GM12878 (cell line): ENCODE results near the gene BCO1. TPM values are rescaled to one million over a fixed set of nuclear protein-coding genes. Genes with fewer than 3 reads are reported as not detected.

Experiments
- ATAC-seq: fragments of 200-7000 bp; cut with Tn5 transposase; 3 replicates; pipeline ENCODE4 v1.9.1; 2020; ENCODE audit warnings: mild to moderate bottlenecking, moderate library complexity
- BruUV-seq: library from RNA; stranded (reverse); fragments of 400-500 nt; replicated peaks from 2 replicates; lab custom pipeline; 2021; lab: Mats Ljungman, UMichigan
- CTCF ChIA-PET: fragments of 300-600 bp; sonication (Branson Sonifier 250); formaldehyde crosslinking; extraction: SDS; loops from one replicate; lab custom pipeline; 2021; ENCODE audit warnings: inconsistent platforms; lab: Yijun Ruan, JAX
- POLR2A ChIA-PET: fragments of 350-600 bp; formaldehyde crosslinking; extraction: SDS; loops from one replicate; lab custom pipeline; 2021; ENCODE audit warnings: inconsistent platforms; lab: Charles Lee
- RAD21 ChIA-PET: fragments of 300-600 bp; sonication (Branson Sonifier 250); formaldehyde crosslinking; loops from one replicate; lab custom pipeline; 2023; ENCODE audit warnings: antibody characterized with exemption; ENCODE audit not compliant: unreplicated experiment; lab: Charles Lee
- SMC1A ChIA-PET: fragments of 300-600 bp; sonication (Branson Sonifier 250); formaldehyde crosslinking; loops from one replicate; lab custom pipeline; 2023; ENCODE audit not compliant: unreplicated experiment, uncharacterized antibody; lab: Charles Lee
- DNase-seq: peaks from one replicate; pipeline ENCODE4 v3.0.0-alpha.2; 2011; ENCODE audit warnings: low read depth, low spot score
- FAIRE-seq: peaks from 3 replicates; lab custom pipeline; 2011; peaks lifted over from hg19 to GRCh38; lab: Jason Lieb, UNC
- H2AFZ ChIP-seq: 2 replicates; pipeline ENCODE4 v1.6.0; 2011; ENCODE audit warnings: low read depth, low read length, control low read depth; ENCODE audit not compliant: control insufficient read depth
- H3K27ac ChIP-seq: 2 replicates; pipeline ENCODE4 v1.5.1; 2011; ENCODE audit warnings: control low read depth; ENCODE audit not compliant: control insufficient read depth, insufficient read depth
- H3K27me3 ChIP-seq, 2 experiments: replicated peaks in 1 of 2; 2 replicates each; pipeline versions ENCODE4 v1.6.0 to v1.6.1; 2011; ENCODE audit warnings: low read length in 1 of 2; ENCODE audit not compliant: control insufficient read depth in 2 of 2, insufficient read depth in 2 of 2
- H3K36me3 ChIP-seq, 2 experiments: 2 replicates each; pipeline ENCODE4 v1.5.1; 2011; ENCODE audit warnings: low read length in 1 of 2; ENCODE audit not compliant: control insufficient read depth in 2 of 2, insufficient read depth in 2 of 2
- H3K4me1 ChIP-seq: 2 replicates; pipeline ENCODE4 v1.6.1; 2011; ENCODE audit warnings: mild to moderate bottlenecking, low read length, moderate library complexity, mixed read lengths; ENCODE audit not compliant: control insufficient read depth, insufficient read depth
- H3K4me2 ChIP-seq: 2 replicates; pipeline ENCODE4 v1.6.0; 2011; ENCODE audit warnings: control low read depth; ENCODE audit not compliant: control insufficient read depth, insufficient read depth
- H3K4me3 ChIP-seq: fragments of 200-600 bp; sonication (generic); 2 replicates; pipeline ENCODE4 v1.5.1; 2016
- H3K79me2 ChIP-seq: 2 replicates; pipeline ENCODE4 v1.6.0; 2011; ENCODE audit warnings: low read length; ENCODE audit not compliant: control insufficient read depth, insufficient read depth
- H3K9ac ChIP-seq: 2 replicates; pipeline ENCODE4 v1.8.0; 2011; ENCODE audit warnings: low read length, control low read depth, mixed read lengths; ENCODE audit not compliant: control insufficient read depth, insufficient read depth
- H3K9me3 ChIP-seq: replicated peaks from 3 replicates; pipeline ENCODE4 v1.5.1; 2011; ENCODE audit warnings: mild to moderate bottlenecking, low read length; ENCODE audit not compliant: control insufficient read depth, insufficient read depth
- H4K20me1 ChIP-seq: 2 replicates; pipeline ENCODE4 v1.6.0; 2011; ENCODE audit not compliant: control insufficient read depth, insufficient read depth
- BACH1 ChIP-seq: fragments of 450-650 bp; IDR thresholded peaks from 2 replicates; pipeline ENCODE4 v1.6.1; 2017; ENCODE audit warnings: mild to moderate bottlenecking, borderline replicate concordance
- CBX5 ChIP-seq: sonication (generic); IDR thresholded peaks from 2 replicates; pipeline ENCODE4 v1.6.1; 2016; ENCODE audit warnings: low read depth, moderate library complexity, mild to moderate bottlenecking, inconsistent platforms
- ESRRA ChIP-seq: IDR thresholded peaks from 2 replicates; pipeline ENCODE4 v1.6.1; 2012; ENCODE audit warnings: mild to moderate bottlenecking, low read length, improper control_type of control experiment
- RAD51 ChIP-seq: fragments of 450-650 bp; IDR thresholded peaks from 2 replicates; pipeline ENCODE4 v1.6.1; 2016; ENCODE audit warnings: moderate library complexity, mild to moderate bottlenecking, inconsistent platforms
- RB1 ChIP-seq: fragments of 450-650 bp; formaldehyde crosslinking; IDR thresholded peaks from 2 replicates; pipeline ENCODE4 v1.6.1; 2017; ENCODE audit warnings: mild to moderate bottlenecking, borderline replicate concordance
- RBBP5 ChIP-seq: fragments of 200-600 bp; sonication (generic); conservative IDR thresholded peaks from 2 replicates; pipeline ENCODE4 v1.6.1; 2016
- SMAD1 ChIP-seq: fragments of 450-650 bp; IDR thresholded peaks from 2 replicates; pipeline ENCODE4 v1.6.1; 2018; ENCODE audit warnings: mild to moderate bottlenecking, low read depth; ENCODE audit not compliant: partially characterized antibody
- STAT1 ChIP-seq: fragments of 450-650 bp; conservative IDR thresholded peaks from 2 replicates; pipeline ENCODE4 v1.6.1; 2014; ENCODE audit warnings: antibody characterized with exemption, mild to moderate bottlenecking
- TBL1XR1 ChIP-seq: IDR thresholded peaks from 2 replicates; pipeline ENCODE4 v1.6.1; 2012; ENCODE audit warnings: low read depth, low read length, improper control_type of control experiment
- TCF7 ChIP-seq: IDR thresholded peaks from 2 replicates; pipeline ENCODE4 v1.6.1; 2014; ENCODE audit warnings: antibody characterized with exemption, borderline replicate concordance
- WGBS: methylation state at CpG from one replicate; pipeline ENCODE4 v1.1.6; 2016; ENCODE audit warnings: low lambda C conversion rate; ENCODE audit not compliant: insufficient replicate concordance, insufficient coverage; ENCODE audit errors: missing lambda C conversion rate; 5-methylcytosine and 5-hydroxymethylcytosine counted together
- in situ Hi-C: fragments of 300-500 bp; cut with MboI; formaldehyde crosslinking; loops from 9 replicates; pipeline ENCODE4 v1.14.3; 2018; ENCODE audit warnings: mixed read lengths
- intact Hi-C: fragments of 100-400 bp; cut with micrococcal nuclease; formaldehyde crosslinking; loops from one replicate; pipeline ENCODE4 v1.14.2; 2022; ENCODE audit not compliant: unreplicated experiment
- polyA plus RNA-seq, 11 experiments: library from polyadenylated mRNA; depleted of rRNA in 4 of 11; unstranded in 6 of 11; stranded (reverse) in 5 of 11; fragments of >200 nt; fragmentation: Nextera tagmentation in 4 of 11; fragmentation: Illumina TruSeq in 1 of 11; extraction: Ambion mirVana in 4 of 11; extraction: Trizol in 1 of 11; gene quantifications; 1 replicate in 1 of 11; 2 replicates in 10 of 11; pipeline versions ENCODE4 v1.2.1 to v1.2.3, GENCODE V29; 2011 to 2016; ENCODE audit warnings: inconsistent platforms in 2 of 11, missing spikeins in 2 of 11, low read depth in 1 of 11
- total RNA-seq, 4 experiments: library from RNA; depleted of rRNA in 3 of 4; stranded (reverse); fragments of >200 nt in 3 of 4; fragmentation: Illumina TruSeq in 1 of 4; extraction: Trizol in 1 of 4; gene quantifications; 2 replicates each; pipeline versions ENCODE4 v1.2.1 to v1.2.3, GENCODE V29; 2013 to 2021
- TF ChIP-seq, protein P1 (sequence below): fragments of 450-650 bp; conservative IDR thresholded peaks from 2 replicates; pipeline ENCODE4 v1.6.1; 2017; ENCODE audit warnings: mild to moderate bottlenecking, moderate library complexity
- TF ChIP-seq, protein P2 (sequence below), 3 experiments: IDR thresholded peaks in 2 of 3; conservative IDR thresholded peaks in 1 of 3; 2 replicates each; pipeline ENCODE4 v1.5.1; 2011; ENCODE audit warnings: low read depth in 3 of 3, low read length in 3 of 3, mild to moderate bottlenecking in 3 of 3, control low read depth in 2 of 3, moderate library complexity in 2 of 3, inconsistent platforms in 1 of 3, mixed read lengths in 1 of 3; ENCODE audit not compliant: control insufficient read depth in 2 of 3, insufficient read depth in 1 of 3; ENCODE audit errors: extremely low read depth in 1 of 3
- TF ChIP-seq, protein P3 (sequence below): IDR thresholded peaks from 2 replicates; pipeline ENCODE4 v1.6.1; 2012; ENCODE audit warnings: mild to moderate bottlenecking, low read depth, low read length
- TF ChIP-seq, protein P4 (sequence below): fragments of 450-650 bp; IDR thresholded peaks from 2 replicates; pipeline ENCODE4 v1.6.1; 2016; ENCODE audit warnings: mild to moderate bottlenecking, moderate library complexity, borderline replicate concordance

Gene BCO1
- total and polyA plus RNA-seq, 10 of the 15 experiments (the other 5 are each of a cell fraction or from before 2014, with no cell fraction given), result 0.09 to 0.21 (median 0.14) TPM; not detected in 7

DNA sequence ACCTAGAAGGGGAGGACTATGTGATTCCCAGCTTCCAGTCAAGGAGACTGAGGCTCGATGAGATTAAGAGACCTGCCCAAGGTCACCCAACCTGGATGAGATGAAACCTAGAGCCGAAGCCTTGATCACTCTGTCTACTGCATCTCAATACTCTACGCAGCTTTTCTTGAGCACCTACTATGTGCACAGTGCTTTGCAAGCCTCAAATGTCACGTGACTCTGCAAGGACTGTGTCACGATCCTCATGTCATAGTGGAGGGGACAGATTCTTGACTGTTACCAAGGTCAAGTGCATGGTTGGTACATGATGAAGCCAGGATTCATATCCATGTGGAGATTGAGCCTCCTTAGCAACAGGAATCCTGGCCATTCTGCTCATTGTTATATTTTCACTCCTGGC, 14.7 kb downstream of the BCO1 start:
- POLR2A ChIA-PET, result no interaction called here
- BruUV-seq, result no TSS peak
- FAIRE-seq, result no peak
- Histone ChIP-seq H3K4me1 (no peaks in the 10 kb centered on the region), H3K36me3 (no peaks in the 10 kb centered on the region), H3K9me3 (no peaks in the 10 kb centered on the region), H3K4me2 (no peak overlapping the region), H4K20me1 (no peaks in the 10 kb centered on the region), H2AFZ (no peak overlapping the region), H3K27me3 (no peaks in the 10 kb centered on the region), H3K27ac (no peak overlapping the region), H3K79me2 (no peaks in the 10 kb centered on the region), H3K9ac (no peak overlapping the region), H3K4me3 (no peak overlapping the region)
- RAD21 ChIA-PET, result no interaction called here
- CTCF ChIA-PET, result no interaction called here
- 30% methylated on average over 5 of the region's 5 CpGs for WGBS
- intact Hi-C loops, result no loop called here
- DNase-seq, result no peak
- in situ Hi-C loops, result no loop called here
- SMC1A ChIA-PET, result no interaction called here
- no peak for ATAC-seq
- TF ChIP-seq, protein P1, sequence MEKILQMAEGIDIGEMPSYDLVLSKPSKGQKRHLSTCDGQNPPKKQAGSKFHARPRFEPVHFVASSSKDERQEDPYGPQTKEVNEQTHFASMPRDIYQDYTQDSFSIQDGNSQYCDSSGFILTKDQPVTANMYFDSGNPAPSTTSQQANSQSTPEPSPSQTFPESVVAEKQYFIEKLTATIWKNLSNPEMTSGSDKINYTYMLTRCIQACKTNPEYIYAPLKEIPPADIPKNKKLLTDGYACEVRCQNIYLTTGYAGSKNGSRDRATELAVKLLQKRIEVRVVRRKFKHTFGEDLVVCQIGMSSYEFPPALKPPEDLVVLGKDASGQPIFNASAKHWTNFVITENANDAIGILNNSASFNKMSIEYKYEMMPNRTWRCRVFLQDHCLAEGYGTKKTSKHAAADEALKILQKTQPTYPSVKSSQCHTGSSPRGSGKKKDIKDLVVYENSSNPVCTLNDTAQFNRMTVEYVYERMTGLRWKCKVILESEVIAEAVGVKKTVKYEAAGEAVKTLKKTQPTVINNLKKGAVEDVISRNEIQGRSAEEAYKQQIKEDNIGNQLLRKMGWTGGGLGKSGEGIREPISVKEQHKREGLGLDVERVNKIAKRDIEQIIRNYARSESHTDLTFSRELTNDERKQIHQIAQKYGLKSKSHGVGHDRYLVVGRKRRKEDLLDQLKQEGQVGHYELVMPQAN, result no peak
- TF ChIP-seq TBL1XR1 (no peak), SMAD1 (no peak), RAD51 (no peak), RBBP5 (no peak), STAT1 (no peak), ESRRA (no peak), RB1 (no peak), CBX5 (no peak), BACH1 (no peak), TCF7 (no peak)
- TF ChIP-seq, protein P2, sequence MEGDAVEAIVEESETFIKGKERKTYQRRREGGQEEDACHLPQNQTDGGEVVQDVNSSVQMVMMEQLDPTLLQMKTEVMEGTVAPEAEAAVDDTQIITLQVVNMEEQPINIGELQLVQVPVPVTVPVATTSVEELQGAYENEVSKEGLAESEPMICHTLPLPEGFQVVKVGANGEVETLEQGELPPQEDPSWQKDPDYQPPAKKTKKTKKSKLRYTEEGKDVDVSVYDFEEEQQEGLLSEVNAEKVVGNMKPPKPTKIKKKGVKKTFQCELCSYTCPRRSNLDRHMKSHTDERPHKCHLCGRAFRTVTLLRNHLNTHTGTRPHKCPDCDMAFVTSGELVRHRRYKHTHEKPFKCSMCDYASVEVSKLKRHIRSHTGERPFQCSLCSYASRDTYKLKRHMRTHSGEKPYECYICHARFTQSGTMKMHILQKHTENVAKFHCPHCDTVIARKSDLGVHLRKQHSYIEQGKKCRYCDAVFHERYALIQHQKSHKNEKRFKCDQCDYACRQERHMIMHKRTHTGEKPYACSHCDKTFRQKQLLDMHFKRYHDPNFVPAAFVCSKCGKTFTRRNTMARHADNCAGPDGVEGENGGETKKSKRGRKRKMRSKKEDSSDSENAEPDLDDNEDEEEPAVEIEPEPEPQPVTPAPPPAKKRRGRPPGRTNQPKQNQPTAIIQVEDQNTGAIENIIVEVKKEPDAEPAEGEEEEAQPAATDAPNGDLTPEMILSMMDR (IDR thresholded peaks at IDR 0.05 in 2 of 3, conservative IDR thresholded peaks at IDR 0.05 in 1 of 3; ENCODE audit: control insufficient read depth in 2 of 3, extremely low read depth in 1 of 3, insufficient read depth in 1 of 3, low read depth in 3 of 3, low read length in 3 of 3), result no peak
- TF ChIP-seq, protein P3, sequence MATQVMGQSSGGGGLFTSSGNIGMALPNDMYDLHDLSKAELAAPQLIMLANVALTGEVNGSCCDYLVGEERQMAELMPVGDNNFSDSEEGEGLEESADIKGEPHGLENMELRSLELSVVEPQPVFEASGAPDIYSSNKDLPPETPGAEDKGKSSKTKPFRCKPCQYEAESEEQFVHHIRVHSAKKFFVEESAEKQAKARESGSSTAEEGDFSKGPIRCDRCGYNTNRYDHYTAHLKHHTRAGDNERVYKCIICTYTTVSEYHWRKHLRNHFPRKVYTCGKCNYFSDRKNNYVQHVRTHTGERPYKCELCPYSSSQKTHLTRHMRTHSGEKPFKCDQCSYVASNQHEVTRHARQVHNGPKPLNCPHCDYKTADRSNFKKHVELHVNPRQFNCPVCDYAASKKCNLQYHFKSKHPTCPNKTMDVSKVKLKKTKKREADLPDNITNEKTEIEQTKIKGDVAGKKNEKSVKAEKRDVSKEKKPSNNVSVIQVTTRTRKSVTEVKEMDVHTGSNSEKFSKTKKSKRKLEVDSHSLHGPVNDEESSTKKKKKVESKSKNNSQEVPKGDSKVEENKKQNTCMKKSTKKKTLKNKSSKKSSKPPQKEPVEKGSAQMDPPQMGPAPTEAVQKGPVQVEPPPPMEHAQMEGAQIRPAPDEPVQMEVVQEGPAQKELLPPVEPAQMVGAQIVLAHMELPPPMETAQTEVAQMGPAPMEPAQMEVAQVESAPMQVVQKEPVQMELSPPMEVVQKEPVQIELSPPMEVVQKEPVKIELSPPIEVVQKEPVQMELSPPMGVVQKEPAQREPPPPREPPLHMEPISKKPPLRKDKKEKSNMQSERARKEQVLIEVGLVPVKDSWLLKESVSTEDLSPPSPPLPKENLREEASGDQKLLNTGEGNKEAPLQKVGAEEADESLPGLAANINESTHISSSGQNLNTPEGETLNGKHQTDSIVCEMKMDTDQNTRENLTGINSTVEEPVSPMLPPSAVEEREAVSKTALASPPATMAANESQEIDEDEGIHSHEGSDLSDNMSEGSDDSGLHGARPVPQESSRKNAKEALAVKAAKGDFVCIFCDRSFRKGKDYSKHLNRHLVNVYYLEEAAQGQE, result no peak
- TF ChIP-seq, protein P4, sequence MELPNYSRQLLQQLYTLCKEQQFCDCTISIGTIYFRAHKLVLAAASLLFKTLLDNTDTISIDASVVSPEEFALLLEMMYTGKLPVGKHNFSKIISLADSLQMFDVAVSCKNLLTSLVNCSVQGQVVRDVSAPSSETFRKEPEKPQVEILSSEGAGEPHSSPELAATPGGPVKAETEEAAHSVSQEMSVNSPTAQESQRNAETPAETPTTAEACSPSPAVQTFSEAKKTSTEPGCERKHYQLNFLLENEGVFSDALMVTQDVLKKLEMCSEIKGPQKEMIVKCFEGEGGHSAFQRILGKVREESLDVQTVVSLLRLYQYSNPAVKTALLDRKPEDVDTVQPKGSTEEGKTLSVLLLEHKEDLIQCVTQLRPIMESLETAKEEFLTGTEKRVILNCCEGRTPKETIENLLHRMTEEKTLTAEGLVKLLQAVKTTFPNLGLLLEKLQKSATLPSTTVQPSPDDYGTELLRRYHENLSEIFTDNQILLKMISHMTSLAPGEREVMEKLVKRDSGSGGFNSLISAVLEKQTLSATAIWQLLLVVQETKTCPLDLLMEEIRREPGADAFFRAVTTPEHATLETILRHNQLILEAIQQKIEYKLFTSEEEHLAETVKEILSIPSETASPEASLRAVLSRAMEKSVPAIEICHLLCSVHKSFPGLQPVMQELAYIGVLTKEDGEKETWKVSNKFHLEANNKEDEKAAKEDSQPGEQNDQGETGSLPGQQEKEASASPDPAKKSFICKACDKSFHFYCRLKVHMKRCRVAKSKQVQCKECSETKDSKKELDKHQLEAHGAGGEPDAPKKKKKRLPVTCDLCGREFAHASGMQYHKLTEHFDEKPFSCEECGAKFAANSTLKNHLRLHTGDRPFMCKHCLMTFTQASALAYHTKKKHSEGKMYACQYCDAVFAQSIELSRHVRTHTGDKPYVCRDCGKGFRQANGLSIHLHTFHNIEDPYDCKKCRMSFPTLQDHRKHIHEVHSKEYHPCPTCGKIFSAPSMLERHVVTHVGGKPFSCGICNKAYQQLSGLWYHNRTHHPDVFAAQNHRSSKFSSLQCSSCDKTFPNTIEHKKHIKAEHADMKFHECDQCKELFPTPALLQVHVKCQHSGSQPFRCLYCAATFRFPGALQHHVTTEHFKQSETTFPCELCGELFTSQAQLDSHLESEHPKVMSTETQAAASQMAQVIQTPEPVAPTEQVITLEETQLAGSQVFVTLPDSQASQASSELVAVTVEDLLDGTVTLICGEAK, result no peak
